SK-N-DZ (cell line): ENCODE results near the gene ITPR1.
"Not testable (repeated sequence)": the region's sequence is repeated elsewhere in the genome, so short reads cannot be mapped to it uniquely, and the experiment has no call there.

Experiments used
- DNase-seq: peaks from one replicate; pipeline ENCODE4 v3.0.0-alpha.2; 2015; ENCODE audit warnings: low spot score

The ITPR1 gene

DNA sequence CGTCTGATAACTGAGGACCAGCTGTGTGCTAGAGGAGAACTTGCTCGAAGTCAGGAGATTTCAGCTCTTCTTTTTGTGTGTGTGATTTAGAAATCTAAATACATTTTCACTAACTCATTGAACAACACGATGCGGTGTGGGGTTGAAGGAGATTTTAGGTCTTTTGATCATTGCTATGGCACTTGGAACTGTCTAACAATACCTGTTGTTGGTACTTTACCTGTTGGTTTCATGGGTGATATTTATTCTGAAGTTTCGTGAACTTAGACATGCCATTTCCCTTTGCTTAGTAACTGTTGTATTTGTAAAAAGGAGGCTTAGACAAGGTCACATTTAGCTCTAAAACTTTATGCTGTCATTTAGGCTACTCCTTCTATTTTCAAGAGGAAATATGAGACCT, 99.9 kb downstream of the ITPR1 start:
- no peak for DNase-seq

DNA sequence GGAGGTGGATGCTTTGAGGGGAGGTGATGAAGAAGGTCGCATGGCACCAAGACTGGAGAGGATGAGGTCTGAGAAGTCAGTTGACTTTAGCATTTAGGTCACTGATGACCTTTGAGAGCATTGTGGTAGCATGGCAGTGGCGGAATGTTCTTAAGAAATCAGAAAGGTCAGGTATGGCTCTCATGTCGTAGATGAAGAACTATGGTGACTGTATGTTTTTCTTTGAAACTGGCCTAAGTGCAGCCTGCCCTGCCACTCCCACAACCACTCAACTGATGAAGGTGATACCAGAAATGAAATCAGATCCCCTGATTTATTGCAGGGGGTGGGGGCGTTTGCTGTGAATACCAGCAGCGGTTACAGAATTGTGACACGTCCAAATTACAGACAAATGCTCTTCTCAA, 102.6 kb downstream of the ITPR1 start:
- DNase-seq = peak; percentile 45

DNA sequence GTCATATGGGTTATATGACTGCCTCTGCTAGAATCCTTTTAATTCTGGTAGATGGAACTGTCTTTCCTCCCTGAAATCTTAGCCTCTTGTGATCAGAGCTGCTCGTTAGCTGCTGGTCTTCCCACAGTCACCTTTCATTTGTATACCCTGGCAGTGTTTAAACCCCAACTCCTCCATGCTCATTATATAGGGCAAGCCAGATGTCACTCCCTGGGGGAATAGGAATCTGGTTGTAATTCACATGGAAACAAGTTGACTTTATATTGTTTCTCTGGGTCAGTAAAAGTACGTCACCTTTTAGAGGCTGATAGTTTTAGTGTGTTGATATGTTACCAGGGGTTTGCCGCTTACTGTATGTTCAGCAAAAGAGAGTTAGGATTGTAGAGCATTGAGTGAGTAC, 103.5 kb downstream of the ITPR1 start:
- DNase-seq = no peak

DNA sequence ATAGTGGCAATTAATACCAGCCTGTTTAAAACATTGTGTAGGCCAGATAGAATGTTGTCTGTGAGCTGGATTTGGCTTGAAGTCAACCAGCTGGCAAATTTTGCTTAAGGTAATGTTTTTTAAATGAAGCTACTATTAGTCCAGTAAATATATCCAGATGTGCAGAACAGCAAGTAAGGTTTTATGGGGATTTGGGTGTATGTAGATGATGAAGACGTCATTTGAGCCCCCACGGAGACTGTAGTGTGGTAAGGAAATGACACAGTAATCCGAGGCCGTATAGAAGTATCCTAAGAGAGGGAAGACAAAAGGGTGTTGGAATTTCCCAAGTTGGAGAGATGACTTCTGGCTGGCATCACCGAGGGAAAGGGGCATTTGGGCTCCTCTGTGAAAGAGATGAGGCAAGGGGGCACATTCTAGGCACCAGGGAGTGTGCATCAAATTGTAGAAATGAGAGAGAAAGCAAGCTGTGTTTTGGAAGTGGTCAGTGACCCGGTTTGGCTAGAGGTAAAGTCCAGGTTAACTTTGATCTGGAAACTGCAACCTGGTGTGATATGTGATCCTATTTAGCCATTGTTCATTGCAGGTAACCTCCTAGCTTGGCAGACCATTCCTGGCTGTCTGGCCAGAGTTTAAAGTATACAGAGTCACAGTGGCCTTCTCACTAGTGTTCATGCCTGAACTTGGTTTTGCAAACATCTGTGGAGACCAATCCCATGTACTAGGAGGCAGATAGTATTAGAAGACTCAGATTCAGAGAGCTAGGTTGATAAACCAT, 104.2 kb downstream of the ITPR1 start:
- no peak for DNase-seq

DNA sequence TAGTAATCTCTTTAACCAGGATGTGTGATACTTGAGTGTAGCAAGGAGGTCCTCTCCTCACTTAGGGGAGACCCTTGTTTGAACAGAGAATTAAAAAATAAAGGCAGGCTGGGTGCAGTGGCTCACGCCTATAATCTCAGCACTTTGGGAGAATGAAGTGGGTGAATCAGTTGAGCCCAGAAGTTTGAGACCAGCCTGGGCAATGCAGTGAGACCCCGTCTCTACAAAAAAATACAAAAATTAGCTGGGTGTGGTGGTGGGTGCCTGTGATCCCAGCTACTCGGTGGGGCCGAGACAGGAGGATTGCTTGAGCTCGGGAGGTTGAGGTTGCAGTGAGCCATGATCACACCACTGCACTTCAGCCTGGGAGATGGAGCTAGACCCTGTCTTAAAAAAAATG, 105.1 kb downstream of the ITPR1 start:
- DNase-seq = not testable (repeated sequence)

DNA sequence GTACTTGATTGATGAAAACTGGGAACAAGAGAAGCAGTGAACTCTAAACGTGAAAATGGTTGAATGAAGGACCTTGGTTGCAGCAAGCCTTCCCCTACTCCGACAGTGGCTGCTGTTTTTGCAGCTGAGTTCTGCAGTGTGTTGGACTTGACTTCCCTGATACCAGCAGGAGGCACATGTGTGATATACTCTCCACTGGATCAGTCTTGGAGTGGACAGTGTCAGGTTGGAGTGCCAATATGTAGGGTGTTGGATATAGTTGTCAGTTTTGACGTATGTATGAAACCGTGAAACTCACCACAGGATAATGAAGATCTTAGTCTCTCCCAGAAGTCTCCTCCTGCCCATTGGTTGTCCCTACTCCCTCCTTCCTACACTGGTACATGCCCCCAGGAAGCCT, 106.5 kb downstream of the ITPR1 start:
- DNase-seq = no peak

DNA sequence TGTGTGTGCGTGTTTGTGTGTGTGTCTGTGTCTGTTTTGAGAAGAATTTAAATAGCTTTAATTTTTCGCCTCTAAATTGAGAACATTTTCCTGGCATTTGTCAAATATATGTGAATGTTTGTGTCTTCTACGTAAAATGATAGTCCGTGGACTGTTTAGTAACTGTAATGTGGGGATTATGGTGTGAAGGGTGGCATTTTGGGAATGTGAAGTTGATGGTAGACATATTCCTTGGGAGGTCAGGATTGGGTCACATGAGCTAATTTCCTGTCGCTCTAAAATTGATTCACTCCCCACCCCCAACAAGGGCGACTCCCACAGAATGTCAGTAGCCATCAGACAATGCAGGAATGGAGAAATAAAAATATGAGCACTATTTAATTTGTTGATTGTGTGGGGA, 107.3 kb downstream of the ITPR1 start:
- no peak for DNase-seq

DNA sequence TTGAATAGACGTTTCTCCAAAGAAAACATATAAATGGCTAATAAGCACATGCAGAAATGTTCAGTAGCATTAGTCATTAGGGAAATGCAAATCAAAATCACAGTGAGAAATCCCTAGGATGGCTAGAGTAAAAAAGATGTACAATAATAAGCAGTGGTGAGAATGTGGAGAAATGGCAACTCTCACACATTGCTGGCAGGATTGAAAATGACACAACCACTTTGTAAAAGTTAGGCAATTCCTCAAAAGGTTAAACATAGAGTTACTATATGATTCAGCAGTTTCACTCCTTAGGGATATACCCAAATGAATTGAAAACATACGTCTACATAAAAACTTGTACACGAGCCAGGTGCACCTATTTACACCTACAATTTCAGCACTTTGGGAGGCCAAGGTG, 108.7 kb downstream of the ITPR1 start:
- DNase-seq = no peak

DNA sequence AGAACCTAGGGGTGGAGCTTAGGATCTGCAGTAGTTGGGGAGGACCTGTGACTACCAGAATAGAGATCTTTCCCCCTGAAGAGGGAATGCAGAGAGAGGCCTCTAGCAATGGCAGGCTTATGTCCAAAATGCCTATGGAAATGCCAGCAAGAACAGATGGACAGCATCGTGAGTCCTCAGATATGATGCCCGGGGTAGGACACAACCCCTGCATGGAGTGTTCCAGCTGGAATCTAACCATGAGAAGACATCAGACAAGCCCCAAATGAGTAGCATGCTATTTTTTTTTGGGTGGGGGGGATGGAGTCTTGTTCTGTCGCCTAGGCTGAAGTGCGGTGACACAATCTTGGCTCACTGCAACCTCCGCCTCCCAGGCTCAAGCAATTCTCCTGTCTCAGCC, 111.5 kb downstream of the ITPR1 start:
- DNase-seq = no peak

DNA sequence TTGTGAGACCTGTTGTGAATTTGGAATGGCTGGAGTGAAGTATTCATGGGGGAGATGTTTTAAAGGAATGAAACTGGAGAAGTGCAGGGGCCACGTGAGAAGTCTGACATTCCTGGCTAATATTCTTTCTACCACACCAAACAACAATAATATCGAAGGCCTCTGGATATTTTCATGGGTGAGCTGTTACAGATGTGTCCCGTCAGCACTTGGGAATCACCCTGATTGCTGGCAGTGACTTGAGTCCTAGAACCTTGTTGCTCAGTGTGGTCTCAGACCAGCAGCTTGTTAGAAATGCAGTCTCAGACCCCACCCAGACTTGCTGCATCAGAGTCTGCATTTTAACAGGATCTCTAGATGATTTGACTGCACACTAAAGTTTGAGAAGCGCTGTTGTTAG, 113.8 kb downstream of the ITPR1 start:
- no peak for DNase-seq

DNA sequence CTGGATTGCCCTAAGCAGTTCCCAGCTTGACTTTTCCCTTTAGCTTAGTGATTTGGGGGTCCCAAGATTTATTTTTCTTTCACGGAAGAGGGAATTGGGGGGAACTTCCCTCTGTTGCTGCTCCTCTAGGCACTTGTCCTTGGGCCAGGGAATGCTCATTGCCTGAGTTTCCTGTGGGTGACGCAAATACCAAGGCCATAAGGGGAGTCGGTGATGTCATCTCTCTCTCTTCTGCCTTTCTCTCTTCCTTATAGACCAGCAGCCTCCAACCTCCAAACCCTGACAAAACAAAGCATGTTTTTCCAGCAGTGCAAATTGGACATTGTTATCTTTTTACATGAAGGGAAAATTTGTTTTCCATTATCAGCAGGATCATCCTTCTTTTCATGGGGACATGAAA, 120.2 kb downstream of the ITPR1 start:
- DNase-seq = no peak

DNA sequence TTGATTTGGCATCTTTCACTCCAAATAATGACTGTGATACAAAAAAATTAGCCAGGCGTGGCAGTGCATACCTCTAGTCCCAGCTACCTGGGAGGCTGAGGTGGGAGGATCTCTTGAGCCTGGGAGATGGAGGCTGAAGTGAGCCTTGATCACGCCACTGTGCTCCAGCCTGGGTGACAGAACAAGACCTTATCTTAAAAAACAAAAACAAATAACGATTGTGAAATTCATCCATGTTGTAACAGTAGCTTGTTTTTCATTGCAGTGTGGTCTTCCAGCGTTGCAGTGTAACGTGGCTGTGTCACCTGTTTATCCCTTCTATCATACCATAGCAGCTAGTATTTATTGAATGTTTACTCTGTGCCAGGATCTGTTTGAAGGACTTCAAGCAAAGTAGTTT, 120.9 kb downstream of the ITPR1 start:
- DNase-seq = no peak

DNA sequence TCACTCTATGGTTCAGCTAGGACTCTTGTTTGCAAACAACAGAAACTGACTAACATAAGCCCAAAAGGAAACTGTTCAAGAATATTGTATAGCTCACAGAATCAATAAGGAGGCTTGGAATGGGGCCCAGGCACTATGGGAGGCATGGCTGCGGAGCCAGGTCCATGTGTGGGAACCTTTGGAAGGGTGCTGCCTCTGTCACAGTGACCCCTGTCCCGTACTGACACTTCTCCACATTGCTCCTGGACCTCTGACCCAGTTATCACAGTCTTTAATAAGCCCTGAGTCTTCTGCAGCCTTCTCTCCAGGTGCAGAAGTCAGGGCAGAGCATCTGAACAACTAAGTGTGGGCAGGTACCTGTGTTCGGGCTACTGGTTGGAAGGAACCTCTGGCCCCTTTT, 121.8 kb downstream of the ITPR1 start:
- DNase-seq = no peak

DNA sequence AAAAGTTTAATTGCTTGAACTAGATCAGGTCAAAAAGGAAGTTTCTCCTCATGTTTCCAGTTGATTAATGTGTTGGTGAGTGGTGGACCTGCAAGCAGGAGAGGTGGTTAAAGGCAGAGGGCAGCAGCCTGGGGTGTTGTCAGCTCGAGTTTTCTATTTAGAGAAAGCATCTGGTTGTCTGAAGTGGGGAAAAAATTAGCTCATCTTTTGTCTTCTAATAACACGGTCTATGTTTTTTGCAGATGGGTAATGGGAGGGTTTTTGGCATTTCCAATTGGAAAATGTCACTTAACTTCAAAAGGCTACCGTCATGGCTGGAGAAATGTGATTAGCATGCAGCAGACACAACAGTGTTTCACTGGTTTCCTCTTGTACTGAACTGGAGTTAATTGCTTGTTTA, 122.6 kb downstream of the ITPR1 start:
- no peak for DNase-seq

DNA sequence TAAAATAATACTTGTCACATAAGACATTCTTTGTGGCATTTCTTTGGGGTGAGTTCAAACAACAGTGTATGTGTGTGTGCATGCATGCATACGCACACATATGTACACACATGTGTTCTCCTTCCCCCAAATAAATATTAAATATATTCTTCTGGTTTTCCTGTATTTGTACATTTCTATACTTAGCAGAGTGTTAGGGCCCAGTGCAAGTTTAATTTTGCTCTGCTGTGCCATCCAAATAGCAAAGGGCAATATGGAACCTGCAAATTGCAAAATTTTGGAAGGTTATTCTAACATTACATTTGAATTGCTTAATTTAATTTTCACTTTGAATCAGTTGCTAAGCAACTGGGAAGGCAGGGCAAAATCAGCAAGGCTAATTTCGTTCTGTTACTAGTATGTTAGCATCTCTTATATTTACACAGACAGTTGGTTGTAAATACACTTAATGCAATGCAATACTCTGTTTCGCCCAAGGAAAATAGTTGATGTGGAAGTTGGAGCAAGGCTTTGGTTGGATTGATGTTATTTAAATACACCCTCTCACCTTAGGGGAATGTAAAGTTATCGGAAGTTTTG, 130.4 kb downstream of the ITPR1 start:
- DNase-seq = no peak

DNA sequence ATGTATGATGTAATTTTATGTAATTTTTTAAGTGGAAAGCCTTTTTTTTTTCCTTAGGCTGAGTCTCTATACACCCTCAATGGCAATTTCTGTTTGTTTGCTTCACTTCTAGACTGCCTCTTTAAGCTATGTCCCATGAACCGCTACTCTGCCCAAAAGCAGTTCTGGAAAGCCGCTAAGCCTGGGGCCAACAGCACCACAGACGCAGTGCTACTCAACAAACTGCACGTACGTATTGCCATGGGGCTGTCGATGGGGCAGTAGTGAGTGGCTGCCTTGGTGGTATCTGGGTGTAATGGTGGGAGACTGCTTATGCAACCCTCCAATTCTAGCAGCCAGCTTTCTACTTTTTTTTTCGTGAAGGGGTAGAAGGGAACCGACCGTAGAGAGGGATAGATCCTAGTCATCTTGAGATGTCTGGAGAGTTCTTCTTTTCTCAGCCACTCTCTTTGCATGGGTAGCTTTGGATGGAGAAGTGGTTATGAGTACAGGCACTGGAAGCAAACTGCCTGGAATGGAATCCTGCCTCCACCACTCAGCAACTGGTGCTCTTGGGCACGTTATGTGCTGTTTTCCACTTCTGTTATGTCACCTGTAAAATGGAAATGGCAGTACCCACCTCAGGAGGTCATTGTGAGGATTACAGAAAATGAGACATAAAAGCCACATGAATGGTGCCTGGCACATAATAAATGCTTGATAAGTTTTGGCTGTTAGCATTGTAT, 134.7 kb downstream of the ITPR1 start:
- no peak for DNase-seq

DNA sequence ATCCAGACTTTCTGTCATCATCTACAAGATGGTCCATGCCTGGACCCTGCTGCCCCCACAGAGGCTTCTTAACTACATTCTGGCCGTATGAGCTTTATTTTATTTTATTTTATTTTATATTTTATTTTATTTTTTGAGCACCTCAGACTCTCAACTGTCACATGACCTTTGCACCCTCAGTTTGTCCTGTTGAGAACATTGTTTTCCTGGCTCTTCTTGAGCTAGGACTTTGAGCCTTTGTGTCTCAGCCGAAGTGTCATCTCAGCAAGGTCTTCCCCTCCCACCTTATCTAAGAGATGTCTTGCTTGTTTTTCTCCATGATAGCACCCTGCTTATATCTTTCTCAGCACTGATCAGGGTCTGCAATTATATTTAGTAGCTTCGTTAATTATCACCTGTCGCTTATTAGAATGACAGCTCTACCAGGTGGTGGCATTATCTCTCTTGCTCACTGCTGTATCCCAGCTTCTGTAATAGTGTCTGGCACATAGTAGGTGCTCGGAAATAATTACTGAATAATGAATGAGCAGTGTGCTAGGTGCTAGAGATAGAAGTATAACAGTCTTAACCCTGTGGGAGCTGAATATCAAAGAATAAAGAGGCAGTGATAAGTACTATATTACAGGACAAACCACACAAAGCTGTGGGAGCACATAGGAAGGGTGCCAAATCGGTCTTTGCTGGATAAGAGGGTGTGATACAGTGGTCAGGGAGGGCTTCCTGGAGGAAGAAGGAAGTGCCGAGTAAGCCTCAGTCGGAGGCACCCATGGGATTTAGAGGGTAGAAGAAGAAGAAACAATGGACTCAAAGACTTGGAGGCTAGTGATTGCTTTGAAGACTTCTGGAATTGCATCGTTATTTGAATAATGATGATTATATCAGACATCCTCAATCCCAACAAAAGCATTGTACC, 136.2 kb downstream of the ITPR1 start:
- DNase-seq = no peak

DNA sequence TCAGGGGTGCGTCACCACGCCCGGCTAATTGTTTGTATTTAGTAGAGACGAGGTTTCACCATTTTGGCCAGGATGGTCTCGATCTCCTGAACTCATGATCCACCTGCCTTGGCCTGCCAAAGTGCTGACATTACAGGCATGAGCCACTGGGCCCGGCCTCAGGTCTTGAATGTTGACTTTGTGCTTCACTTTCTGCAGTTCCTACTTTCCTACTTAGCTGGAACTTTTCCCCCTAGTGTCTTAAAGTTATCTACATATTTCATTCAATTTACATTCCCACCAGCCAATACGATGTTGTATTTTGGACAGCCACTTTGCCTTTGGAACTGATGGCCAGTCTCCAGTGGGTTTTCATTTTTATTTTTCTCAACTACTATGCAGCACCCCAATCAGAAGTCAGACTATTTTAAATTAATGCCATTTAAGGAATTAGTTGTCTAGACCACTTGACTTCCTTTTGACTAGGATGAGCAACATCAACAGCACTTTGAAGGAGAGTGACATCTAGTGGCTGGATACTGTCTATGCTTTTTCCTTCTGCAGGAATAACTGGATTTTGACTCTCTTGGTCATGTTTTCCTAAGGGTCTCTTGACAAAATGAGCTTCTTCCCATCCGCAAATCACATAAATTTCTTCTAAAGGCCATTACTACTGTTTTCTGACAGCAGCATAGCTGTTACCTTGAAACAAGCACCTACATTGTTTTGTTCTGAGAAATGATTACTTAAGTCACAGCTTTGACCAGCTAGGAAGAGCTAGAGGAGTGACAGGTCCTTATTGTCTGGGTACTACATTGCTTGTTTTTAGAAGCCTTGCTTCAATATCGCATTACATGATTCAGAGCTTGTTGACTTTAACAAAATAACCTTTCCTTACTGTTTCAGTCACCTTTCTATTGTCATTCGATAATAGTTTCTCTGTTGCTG, 140.2 kb downstream of the ITPR1 start:
- peak; percentile 80 for DNase-seq

DNA sequence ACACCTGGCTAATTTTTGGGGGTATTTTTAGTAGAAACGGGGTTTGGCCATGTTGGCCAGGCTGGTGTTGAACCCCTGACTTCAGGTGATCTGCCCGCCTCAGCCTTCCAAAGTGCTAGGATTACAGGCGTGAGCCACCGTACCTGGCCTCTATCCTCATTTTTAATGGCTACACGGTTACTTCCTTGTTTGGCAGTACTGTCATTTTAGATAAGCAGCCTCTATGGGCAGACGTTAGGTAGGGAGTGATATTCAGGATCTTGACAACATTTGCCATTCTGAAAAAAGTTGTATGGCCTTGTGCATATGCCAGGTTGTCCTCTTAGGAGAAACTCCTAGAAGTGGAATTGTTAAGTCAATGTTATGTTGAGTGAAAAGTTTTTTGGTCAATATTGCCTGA, 141.7 kb downstream of the ITPR1 start:
- no peak for DNase-seq

DNA sequence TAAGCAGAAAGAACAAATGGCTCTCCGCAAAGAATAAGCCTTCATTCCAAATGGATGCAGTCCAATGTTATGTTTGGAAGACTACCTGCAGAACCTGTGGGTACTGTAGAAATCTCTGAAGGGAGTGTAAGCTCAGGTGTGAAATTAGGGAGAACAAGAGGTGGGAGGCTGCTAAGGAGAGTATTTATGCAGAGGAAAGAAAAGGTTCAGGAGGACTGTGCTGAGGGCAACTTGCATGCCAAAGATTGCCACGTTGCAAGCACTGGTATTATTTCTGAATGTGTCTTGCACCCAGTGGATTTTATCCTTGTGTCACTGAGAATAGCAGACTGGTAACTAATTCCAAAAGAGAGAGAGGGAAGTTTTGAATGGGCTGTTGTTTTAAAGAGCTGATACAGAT, 144.1 kb downstream of the ITPR1 start:
- DNase-seq = no peak
